SH-SY5Y (cell line): ENCODE data around the gene GABRR1.

Source experiments
- GATA2 ChIP-seq: IDR thresholded peaks from 2 replicates; pipeline ENCODE4 v1.6.1; 2011; ENCODE audit warnings: mild to moderate bottlenecking, low read depth, low read length
- GATA3 ChIP-seq: IDR thresholded peaks from 2 replicates; pipeline ENCODE4 v1.6.1; 2011; ENCODE audit warnings: low read depth, mild to moderate bottlenecking, low read length, moderate library complexity

The GABRR1 gene

DNA sequence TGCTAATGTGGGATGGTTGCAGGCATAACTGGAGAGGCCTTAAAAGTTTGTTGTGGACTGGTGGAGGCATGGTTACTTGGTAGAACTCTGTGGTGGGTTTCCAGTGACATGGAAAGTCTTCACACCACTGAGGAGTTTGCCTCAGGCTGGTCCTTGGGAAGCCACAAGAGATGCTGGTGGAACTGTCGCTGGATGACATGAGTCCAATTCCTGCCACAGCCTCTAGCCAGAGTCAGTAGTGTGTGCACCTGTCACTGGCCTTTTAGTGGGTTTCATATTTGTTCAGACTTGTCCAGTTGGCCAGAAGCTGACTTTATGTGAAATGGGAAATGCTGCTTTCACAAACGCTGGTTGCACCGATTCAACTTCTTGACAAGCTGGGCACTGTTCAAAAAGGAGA is 85.6 kb downstream of the GABRR1 start:
- TF ChIP-seq GATA2 = no peak
- no peak for TF ChIP-seq GATA3
